SW480 (cell line): Measurements from ENCODE around the gene SLC22A23.

ENCODE experiments used
- DNase-seq: peaks from one replicate; pipeline ENCODE4 v3.0.0-alpha.2; 2016; ENCODE audit warnings: low spot score

SLC22A23 gene

DNA sequence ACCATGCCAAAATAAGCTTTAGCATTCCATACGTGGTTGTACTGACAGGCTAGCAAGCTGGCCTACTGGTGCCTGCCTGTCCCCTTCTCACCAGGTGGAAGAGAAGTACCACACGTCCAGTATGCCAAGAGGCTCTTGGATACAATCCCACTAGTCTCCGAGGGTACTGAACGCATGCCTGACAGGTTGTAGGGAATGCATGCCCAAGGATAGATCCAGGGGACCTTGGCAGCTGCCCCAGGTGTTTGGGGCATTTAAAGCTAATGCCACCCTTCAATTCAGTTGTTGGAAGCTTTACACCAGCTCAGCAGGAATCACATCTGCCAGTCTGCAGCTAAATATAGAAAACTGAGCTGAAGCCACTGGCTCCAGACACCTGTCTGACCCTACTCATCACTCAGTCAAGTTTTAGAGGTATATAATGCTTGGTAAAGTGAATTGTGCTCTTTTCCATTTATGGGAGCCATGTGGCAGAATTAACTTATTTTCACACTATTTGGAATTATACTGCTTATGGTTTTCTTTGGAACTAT, 234.3 kb downstream of the SLC22A23 start:
- no peak for DNase-seq

DNA sequence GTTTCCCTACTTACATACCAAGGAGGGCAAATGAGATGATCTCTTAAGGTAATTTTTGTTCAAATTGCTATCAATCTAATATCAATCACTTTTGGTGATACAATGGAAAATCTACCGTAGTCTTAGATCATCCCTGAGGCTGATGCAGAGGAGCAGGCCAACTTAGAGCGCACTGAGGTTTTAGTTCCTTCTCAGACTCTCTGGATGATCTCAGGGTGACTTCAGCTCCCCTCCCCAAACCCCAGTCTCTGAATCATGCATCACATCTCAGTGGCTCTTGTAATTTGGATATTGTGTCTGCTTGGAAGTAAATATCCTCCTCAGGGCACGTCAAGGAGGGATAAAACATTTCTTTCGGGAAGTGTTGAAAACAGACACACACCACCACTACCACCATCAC, 235.3 kb downstream of the SLC22A23 start:
- no peak for DNase-seq

DNA sequence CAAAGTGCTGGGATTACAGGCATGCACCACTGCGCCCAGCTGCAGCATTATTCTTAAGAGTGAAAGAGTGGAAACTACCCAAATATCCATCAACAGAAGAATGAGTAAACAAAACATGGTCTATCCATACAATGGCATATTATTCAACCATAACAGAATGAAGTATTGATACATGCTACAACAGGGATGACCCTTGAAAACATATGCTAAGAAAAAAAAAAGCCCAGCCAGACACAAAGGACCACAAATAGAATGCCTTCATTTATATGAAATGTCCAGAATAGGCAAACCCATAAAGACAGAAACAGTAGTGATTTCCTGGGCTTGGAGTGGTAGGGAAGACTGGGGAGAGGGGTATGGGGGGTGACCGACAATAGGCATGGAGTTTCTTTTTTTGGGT, 236.5 kb downstream of the SLC22A23 start:
- DNase-seq, result no peak
